Measurements from ENCODE around the gene SUDS3. TPM values are rescaled to one million over a fixed set of nuclear protein-coding genes. Genes with fewer than 3 reads are reported as not detected.

The SUDS3 gene, protein sequence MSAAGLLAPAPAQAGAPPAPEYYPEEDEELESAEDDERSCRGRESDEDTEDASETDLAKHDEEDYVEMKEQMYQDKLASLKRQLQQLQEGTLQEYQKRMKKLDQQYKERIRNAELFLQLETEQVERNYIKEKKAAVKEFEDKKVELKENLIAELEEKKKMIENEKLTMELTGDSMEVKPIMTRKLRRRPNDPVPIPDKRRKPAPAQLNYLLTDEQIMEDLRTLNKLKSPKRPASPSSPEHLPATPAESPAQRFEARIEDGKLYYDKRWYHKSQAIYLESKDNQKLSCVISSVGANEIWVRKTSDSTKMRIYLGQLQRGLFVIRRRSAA
- 10 to 100 TPM; 29.8 to 31.7 TPM for total RNA-seq
- 10 to 100 TPM; 10.7 to 13.9 (median 13.7) TPM for polyA plus RNA-seq
- total RNA-seq, result 57.1 to 86.4 (median 76.4) reads per million in 6 experiments

DNA sequence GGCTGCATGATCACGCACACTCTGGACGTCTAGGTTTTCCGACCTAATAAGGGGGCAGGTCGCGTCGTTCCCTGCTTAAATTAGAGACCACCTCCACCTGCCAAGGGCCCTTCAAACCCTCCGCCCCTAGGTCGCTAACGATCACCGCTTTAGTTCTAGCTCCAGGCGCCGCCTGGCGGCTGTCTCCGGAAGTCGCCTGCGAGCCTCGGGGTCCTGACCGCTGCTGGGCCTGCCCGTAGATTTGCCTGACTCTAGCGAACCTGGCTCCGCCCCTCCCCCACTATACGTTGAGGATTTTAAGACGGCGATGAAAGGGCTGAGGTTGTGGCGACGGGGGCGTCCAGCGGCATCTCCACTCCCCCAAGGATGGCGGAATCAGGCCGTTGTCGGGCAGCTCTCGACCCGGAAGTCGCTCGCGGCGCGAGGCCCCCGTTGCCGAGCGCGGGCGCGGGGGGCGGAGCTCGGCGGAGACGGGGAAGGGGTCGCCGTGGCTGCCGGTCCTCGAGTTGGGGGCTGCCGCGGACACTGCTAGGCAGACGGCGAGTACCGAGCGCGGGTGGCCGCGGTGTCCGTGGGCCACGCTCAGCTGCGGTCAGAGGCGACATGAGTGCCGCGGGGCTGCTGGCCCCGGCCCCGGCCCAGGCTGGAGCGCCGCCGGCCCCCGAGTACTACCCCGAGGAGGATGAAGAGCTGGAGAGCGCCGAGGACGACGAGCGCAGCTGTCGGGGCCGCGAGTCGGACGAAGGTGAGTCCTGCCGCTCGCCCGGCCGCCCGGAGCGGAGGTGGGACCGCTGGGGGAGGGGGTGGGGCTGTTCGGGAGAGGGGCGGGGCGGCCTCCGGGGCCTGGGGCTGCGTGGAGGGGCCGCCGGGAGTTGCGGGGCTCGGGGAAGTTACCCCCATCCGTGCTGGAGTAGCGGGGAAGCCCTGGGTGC, at the start of gene SUDS3:
Gene SUDS3, plus strand, starts transcription at position 467 of the 932 bp plus-strand sequence. Its CDS starts 137 bp downstream, at position 604.
- POLR2A ChIA-PET, result interaction anchor here (0.6 to 3.1 kb wide), 8 partner anchors 10 to 1291 kb away, joined by 3 to 46 read pairs (median 7); partner anchors contain the start of gene PEBP1
- ATAC-seq (peak; percentile 22 to 29), DNase-seq (peak; percentile 84 to 100 (median 94))
- Mint-ChIP-seq H3K27ac (peak within 1 kb of the TSS; percentile 98 to 100 (median 99)), H3K4me3 (peak within 1 kb of the TSS; percentile 90 to 99 (median 97)), H3K9me3 (no peaks in the 10 kb centered on the region), H3K27me3 (no peaks in the 10 kb centered on the region), H3K36me3 (peaks cover 0 to 16% (median 4%) of the 10 kb centered on the region in 3 donors), H3K4me1 (peaks cover 18 to 49% (median 42%) of the 10 kb centered on the region in 4 donors)

DNA sequence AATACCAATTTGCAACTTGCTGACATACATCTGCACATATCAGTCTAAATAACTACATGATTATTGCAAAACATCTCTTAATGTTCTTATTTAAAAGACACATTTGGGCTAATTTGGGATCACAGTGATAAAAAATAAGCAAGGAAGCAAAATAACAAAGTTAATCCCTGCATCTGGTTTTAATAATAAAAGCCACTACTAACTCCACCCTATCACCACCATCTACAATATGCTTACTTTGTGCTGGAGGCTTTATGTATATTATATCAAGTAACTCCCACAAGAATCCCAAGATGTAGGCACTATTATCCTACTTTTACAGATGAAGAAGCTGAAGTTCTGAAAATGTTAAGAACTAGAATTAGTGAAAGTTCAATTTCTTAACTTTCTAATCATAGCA, 49.4 kb upstream of the SUDS3 start:
- H3K36me3 Mint-ChIP-seq, result peaks cover 0 to 19% (median 10%) of the 10 kb centered on the region in 3 donors
- H3K4me1 Mint-ChIP-seq, result peaks cover 19 to 63% (median 36%) of the 10 kb centered on the region in 4 donors
- H3K9me3 Mint-ChIP-seq, result no peaks in the 10 kb centered on the region
- POLR2A ChIA-PET, result no interaction called here
- DNase-seq (no peak), ATAC-seq (no peak)
- H3K27ac Mint-ChIP-seq, result no peak overlapping the region
- no peak overlapping the region for H3K4me3 Mint-ChIP-seq
- H3K27me3 Mint-ChIP-seq, result no peaks in the 10 kb centered on the region

DNA sequence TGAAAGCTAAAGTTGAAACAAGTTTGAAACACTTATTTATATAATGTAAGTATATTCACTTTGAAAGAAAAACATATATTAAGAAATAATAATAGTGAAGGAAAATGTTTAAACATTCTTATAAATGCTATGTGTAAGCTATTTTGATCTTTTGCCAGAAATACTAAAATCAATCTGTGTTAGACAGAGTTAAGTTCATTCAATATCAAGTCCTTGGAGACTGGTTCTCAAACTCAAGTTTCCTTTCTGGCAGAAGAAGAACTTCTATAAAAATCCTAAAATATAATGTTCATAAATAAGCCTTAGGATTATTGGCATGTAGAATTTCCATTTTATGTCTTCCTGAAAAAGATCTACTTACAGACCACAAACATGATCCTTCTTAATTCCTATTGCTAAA, 49.0 kb upstream of the SUDS3 start:
- no peaks in the 10 kb centered on the region for H3K9me3 Mint-ChIP-seq
- no peaks in the 10 kb centered on the region for H3K27me3 Mint-ChIP-seq
- DNase-seq (no peak), ATAC-seq (no peak)
- POLR2A ChIA-PET, result no interaction called here
- peaks cover 19 to 67% (median 36%) of the 10 kb centered on the region in 4 donors for H3K4me1 Mint-ChIP-seq
- H3K4me3 Mint-ChIP-seq, result no peak overlapping the region
- H3K27ac Mint-ChIP-seq, result peak overlapping the region in 1 of 10 donors; percentile 59
- peaks cover 0 to 22% (median 10%) of the 10 kb centered on the region in 3 donors for H3K36me3 Mint-ChIP-seq

DNA sequence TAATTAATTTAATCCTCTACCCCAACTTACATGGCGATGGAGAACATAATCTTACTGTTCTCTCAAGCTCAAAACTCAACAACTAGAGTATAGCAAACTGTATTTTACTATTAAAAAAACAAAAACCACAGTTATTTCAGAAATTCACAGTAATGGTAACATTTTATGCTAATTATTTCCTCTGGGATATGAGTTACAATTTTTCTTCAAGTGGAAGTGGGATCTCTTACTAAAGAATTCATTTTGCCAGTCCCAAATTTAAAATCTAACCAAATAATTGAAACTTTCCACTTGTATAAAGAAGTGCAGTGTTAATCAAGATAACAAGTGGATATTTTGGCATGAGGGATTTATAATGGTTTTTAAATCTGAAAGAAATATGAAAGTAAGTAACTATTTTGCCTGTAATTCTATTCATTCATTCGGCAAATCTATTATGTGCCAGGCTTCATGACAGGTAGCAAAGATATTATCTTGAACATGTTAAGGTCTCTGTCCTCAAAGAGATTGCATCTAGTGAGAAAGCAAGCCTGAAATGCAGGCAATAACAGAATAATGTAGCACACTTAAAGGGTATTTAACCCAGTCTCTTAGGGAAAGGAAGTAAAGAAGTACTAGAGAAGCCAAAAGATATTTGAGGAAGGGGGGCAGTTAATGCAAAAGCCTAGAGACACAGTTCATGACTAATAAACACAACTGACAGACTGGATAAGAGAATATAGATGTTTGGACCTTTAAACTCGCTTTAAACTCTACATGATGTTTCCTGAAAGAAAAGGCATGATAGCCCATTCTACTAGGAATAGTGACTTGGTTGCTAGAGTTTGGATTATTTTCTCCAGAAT, 47.6 kb upstream of the SUDS3 start:
- no peak for DNase-seq
- peaks cover 0 to 28% (median 10%) of the 10 kb centered on the region in 3 donors for H3K36me3 Mint-ChIP-seq
- H3K4me1 Mint-ChIP-seq, result peaks cover 25 to 72% (median 47%) of the 10 kb centered on the region in 4 donors
- ATAC-seq, result no peak
- peak overlapping the region in 3 of 10 donors; percentile 3 to 59 (median 31) for H3K27ac Mint-ChIP-seq
- POLR2A ChIA-PET, result no interaction called here
- H3K9me3 Mint-ChIP-seq, result no peaks in the 10 kb centered on the region
- peak overlapping the region in 1 of 10 donors; percentile 12 for H3K4me3 Mint-ChIP-seq
- H3K27me3 Mint-ChIP-seq, result no peaks in the 10 kb centered on the region

DNA sequence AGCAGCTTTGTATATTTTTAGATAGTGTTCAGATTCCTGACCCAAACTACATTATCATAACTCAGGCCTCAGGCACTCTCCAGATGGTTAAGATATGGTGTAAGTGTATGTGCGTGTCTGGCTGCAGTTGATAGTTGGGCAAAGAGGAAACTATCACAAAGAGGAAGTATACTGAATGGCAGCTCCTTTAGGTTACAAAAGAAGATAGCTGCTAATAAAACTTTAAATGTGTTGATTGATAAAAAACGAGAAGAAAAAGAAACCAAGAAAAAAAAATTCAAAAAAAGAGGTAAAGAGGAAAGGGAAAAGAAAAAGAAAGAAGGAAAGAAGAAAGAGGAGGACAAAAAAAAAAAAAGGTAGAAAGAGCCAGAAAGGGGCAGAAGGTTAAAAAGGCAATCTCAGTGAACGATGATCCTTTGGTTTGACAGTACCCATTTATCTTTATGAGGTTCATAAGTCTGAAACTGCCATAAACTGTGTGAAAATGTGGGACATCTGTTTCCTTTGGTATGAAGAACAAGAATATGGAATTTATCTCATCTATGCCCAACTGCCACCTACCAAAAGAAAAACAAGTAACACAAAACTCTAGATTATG, 45.8 kb upstream of the SUDS3 start:
- Mint-ChIP-seq H3K27ac (peak overlapping the region in 5 of 10 donors; percentile 8 to 82 (median 80)), H3K4me3 (peak overlapping the region in 6 of 10 donors; percentile 20 to 69 (median 40)), H3K27me3 (no peaks in the 10 kb centered on the region), H3K4me1 (peaks cover 16 to 69% (median 42%) of the 10 kb centered on the region in 4 donors), H3K36me3 (peaks cover 0 to 39% (median 20%) of the 10 kb centered on the region in 3 donors), H3K9me3 (no peaks in the 10 kb centered on the region)
- no peak for ATAC-seq
- DNase-seq, result no peak
- POLR2A ChIA-PET, result no interaction called here

DNA sequence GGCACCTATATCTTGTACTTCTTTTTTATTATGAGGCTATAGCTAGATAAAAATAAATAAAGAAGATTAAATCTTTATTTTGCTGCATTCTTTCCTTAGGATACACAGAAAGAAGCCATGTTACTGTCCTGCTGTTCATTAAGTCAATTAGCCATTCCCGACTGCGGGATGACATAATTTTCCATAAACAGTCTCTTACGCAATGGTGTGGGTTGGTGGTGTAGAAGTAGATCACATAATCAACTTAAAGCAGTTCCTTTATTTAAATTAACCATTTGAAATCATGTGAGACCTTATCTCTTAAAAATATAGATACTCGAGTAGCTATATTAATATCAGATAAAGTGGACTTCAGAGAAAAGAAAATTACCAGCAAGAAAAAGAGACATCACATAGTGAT, 43.8 kb upstream of the SUDS3 start:
- peak overlapping the region in 1 of 10 donors; percentile 14 for H3K27ac Mint-ChIP-seq

DNA sequence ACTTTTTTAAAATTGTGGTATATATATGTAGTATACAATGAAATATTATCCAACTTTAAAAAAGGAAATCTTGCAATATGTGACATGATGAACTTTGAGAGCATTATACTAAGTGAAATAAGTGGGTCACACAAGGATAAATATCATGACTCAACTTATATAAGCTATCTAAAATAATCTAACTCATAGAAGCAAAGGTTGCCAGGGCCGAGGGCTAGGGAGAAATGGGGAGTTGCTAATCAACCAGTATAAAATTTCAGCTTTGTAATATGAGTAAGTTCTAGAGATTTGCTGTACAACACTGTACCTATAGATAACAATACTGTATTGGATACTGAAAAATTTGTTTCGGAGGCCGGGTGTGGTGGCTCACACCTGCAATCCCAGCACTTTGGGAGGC, 42.1 kb upstream of the SUDS3 start:
- Mint-ChIP-seq H3K4me1 (peaks cover 32 to 76% (median 44%) of the 10 kb centered on the region in 4 donors), H3K9me3 (no peaks in the 10 kb centered on the region), H3K27me3 (no peaks in the 10 kb centered on the region), H3K27ac (no peak overlapping the region), H3K4me3 (no peak overlapping the region), H3K36me3 (peaks cover 5 to 46% (median 29%) of the 10 kb centered on the region in 3 donors)
- POLR2A ChIA-PET, result no interaction called here
- ATAC-seq (no peak), DNase-seq (no peak)

More for the DNA sequence above, 43.8 kb upstream of the SUDS3 start:
- no peak for DNase-seq
- peaks cover 5 to 44% (median 22%) of the 10 kb centered on the region in 3 donors for H3K36me3 Mint-ChIP-seq
- POLR2A ChIA-PET, result no interaction called here
- H3K9me3 Mint-ChIP-seq, result no peaks in the 10 kb centered on the region
- H3K4me1 Mint-ChIP-seq, result peaks cover 26 to 77% (median 47%) of the 10 kb centered on the region in 4 donors
- H3K27me3 Mint-ChIP-seq, result no peaks in the 10 kb centered on the region
- ATAC-seq, result no peak
- peak overlapping the region in 1 of 10 donors; percentile 22 for H3K4me3 Mint-ChIP-seq

DNA sequence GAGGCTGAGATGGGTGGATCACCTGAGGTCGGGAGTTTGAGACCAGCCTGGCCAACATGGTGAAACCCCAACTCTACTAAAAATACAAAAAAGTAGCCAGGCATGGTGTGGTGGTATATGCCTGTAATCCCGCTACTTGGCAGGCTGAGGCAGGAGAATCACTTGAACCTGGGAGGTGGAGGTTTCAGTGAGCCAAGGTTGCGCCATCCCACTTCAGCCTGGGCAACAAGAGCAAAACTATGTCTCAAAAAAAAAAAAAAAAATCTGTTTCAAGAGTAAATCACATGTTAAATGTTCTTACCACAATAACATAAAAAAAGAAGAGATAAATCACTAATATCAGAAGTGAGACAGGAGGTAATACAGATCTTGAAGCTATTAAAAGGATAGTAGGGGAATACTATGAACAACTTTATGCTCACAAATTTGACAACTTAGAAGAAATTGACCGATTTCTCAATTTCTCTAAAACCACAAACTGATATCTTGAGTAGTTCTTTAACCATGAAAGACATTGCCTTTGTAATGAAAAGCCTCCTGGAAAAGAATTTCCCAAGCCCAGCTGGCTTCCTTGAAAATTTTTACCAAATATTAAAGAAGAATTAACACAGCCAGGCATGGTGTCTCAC, 41.3 kb upstream of the SUDS3 start:
- H3K4me1 Mint-ChIP-seq, result peaks cover 29 to 74% (median 44%) of the 10 kb centered on the region in 4 donors
- H3K36me3 Mint-ChIP-seq, result peaks cover 5 to 46% (median 31%) of the 10 kb centered on the region in 3 donors
- no peaks in the 10 kb centered on the region for H3K9me3 Mint-ChIP-seq
- no peak overlapping the region for H3K4me3 Mint-ChIP-seq
- DNase-seq, result no peak
- no peak for ATAC-seq
- POLR2A ChIA-PET, result no interaction called here
- no peak overlapping the region for H3K27ac Mint-ChIP-seq
- no peaks in the 10 kb centered on the region for H3K27me3 Mint-ChIP-seq

DNA sequence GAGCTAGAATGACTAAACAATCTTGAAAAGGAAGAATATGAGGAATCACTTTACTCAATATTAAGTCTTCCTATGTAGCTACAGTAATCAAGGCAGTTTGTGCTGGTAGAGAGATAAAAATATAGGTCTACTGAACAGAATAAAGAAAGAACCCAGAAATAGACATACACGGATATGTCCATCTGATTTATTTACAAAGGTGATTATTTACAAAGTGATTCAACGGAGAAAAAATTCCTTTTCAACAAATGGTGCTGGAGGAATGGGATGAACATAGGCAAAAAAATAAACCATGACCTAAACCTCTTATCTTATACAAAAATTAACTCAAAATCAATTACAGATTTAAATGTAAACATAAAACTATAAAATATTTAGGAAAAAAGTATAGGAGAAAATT, 40.2 kb upstream of the SUDS3 start:
- Mint-ChIP-seq H3K36me3 (peaks cover 5 to 43% (median 27%) of the 10 kb centered on the region in 3 donors), H3K4me1 (peaks cover 27 to 65% (median 34%) of the 10 kb centered on the region in 4 donors), H3K9me3 (no peaks in the 10 kb centered on the region), H3K27me3 (no peaks in the 10 kb centered on the region), H3K4me3 (no peak overlapping the region), H3K27ac (peak overlapping the region in 1 of 10 donors; percentile 79)
- POLR2A ChIA-PET, result no interaction called here
- DNase-seq (no peak), ATAC-seq (no peak)

DNA sequence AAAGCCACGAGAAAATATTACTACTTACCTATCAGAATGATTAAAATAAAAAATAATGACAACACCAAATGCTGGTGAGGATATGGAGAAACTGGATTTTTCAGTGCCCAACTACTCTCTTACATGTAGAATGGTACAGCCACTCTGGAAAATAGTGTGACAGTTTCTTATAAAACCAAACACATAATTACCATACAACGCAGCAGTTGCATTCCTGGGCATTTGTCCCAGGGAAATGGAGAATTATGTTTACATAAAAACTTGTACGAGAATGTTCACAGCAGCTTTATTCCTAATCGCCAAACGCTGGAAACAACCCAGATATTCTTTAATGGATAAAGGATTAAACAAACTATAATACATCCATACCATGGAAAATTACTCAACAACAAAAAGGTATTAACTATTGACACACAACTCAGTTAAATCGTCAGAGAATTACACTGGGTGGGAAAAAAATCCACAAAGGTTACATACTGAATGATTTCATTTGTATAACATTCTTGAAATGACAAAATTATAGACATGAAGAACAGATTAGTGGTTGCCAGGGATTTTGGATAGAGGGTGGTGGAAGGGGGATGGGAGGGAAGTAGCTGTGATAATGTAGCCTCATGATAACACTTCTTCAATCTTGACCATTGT, 39.0 kb upstream of the SUDS3 start:
- POLR2A ChIA-PET, result no interaction called here
- Mint-ChIP-seq H3K27ac (peak overlapping the region in 5 of 10 donors; percentile 4 to 79 (median 52)), H3K36me3 (peaks cover 5 to 40% (median 27%) of the 10 kb centered on the region in 3 donors), H3K27me3 (no peaks in the 10 kb centered on the region), H3K4me1 (peaks cover 29 to 66% (median 39%) of the 10 kb centered on the region in 4 donors), H3K9me3 (no peaks in the 10 kb centered on the region), H3K4me3 (no peak overlapping the region)
- no peak for DNase-seq
- no peak for ATAC-seq

DNA sequence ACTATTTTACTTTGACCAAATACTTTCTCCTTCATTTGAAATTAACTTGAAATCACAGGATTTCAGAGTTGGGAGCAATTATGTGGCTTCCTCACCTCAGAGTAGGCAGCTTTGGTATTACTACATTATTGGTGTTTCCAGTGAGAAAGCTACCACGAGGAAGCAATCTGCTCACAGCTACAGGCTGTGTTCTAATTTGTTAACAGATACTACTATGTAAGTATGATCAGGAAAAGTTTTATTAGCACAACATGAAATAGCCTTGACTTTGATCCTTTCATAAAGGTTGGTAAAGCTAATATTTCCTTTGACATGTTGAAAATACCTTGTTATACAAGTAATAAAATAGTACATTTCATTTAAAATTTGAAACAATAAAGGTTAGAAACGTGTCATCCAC, 34.3 kb upstream of the SUDS3 start:
- H3K4me1 Mint-ChIP-seq, result peaks cover 16 to 66% (median 43%) of the 10 kb centered on the region in 4 donors
- no peak overlapping the region for H3K4me3 Mint-ChIP-seq
- ATAC-seq (no peak), DNase-seq (no peak)
- H3K27ac Mint-ChIP-seq, result peak overlapping the region in 3 of 10 donors; percentile 14 to 55 (median 53)
- H3K36me3 Mint-ChIP-seq, result peaks cover 0 to 12% (median 10%) of the 10 kb centered on the region in 3 donors
- no peaks in the 10 kb centered on the region for H3K27me3 Mint-ChIP-seq
- no peaks in the 10 kb centered on the region for H3K9me3 Mint-ChIP-seq
- POLR2A ChIA-PET, result no interaction called here

All from naive thymus-derived CD8-positive, alpha-beta T cell (primary cell).